H1 (cell line): Measurements from ENCODE around the gene SEC14L5. TPM values are rescaled to one million over a fixed set of nuclear protein-coding genes. Genes with fewer than 3 reads are reported as not detected.

Source experiments
- CTCF ChIA-PET: fragments of 300-600 bp; sonication (Branson Sonifier 250); formaldehyde crosslinking; loops from one replicate; lab custom pipeline; 2021; ENCODE audit not compliant: partially characterized antibody; lab: Charles Lee
- POLR2A ChIA-PET: fragments of 300-600 bp; sonication (Branson Sonifier 250); formaldehyde crosslinking; loops from one replicate; lab custom pipeline; 2021; ENCODE audit warnings: inconsistent platforms; ENCODE audit not compliant: partially characterized antibody; lab: Charles Lee
- DNase-seq, 2 experiments: peaks; one replicate each; pipeline versions ENCODE4 v3.0.0 to v3.0.0-alpha.2; 2010 to 2022; ENCODE audit warnings: low spot score in 2 of 2, low read depth in 1 of 2, mixed read lengths in 1 of 2
- FAIRE-seq: peaks from 2 replicates; lab custom pipeline; 2011; peaks lifted over from hg19 to GRCh38; lab: Jason Lieb, UNC
- H2AFZ ChIP-seq: 2 replicates; pipeline ENCODE4 v1.8.1; 2012; ENCODE audit warnings: low read length, inconsistent platforms
- H2AK5ac ChIP-seq: 2 replicates; pipeline ENCODE4 v1.6.1; 2013; ENCODE audit warnings: low read depth, low read length
- H2BK120ac ChIP-seq: replicated peaks from 2 replicates; pipeline ENCODE3; 2013; ENCODE audit warnings: low read depth, low read length, inconsistent platforms
- H2BK12ac ChIP-seq: 2 replicates; pipeline ENCODE4 v1.6.1; 2013; ENCODE audit warnings: low read depth, low read length
- H2BK15ac ChIP-seq: 2 replicates; pipeline ENCODE4 v1.6.1; 2013; ENCODE audit warnings: low read length
- H2BK20ac ChIP-seq: 2 replicates; pipeline ENCODE4 v1.6.1; 2013; ENCODE audit warnings: low read length
- H2BK5ac ChIP-seq: 2 replicates; pipeline ENCODE4 v1.6.1; 2013; ENCODE audit warnings: low read depth, low read length
- H3K14ac ChIP-seq: 2 replicates; pipeline ENCODE4 v1.6.1; 2013; ENCODE audit warnings: inconsistent platforms; ENCODE audit not compliant: insufficient read length
- H3K18ac ChIP-seq: 2 replicates; pipeline ENCODE4 v1.6.1; 2013; ENCODE audit warnings: low read length; ENCODE audit errors: extremely low read depth
- H3K23ac ChIP-seq: 2 replicates; pipeline ENCODE4 v1.6.1; 2013; ENCODE audit warnings: inconsistent platforms; ENCODE audit not compliant: insufficient read length
- H3K23me2 ChIP-seq: 2 replicates; pipeline ENCODE4 v1.6.1; 2013; ENCODE audit warnings: low read depth, low read length
- H3K27ac ChIP-seq: 2 replicates; pipeline ENCODE4 v1.6.1; 2011; ENCODE audit warnings: low read depth, low read length, inconsistent platforms
- H3K27me3 ChIP-seq, 4 experiments: replicated peaks in 1 of 4; 1 replicate in 1 of 4; 2 replicates in 3 of 4; pipeline versions ENCODE4 v1.6.1 to v1.8.1; 2011 to 2013; ENCODE audit warnings: low read length in 3 of 4, mild to moderate bottlenecking in 3 of 4, inconsistent platforms in 2 of 4, mixed read lengths in 2 of 4, moderate library complexity in 1 of 4; ENCODE audit not compliant: control insufficient read depth in 3 of 4, insufficient read depth in 3 of 4; ENCODE audit errors: extremely low read depth in 1 of 4
- H3K36me3 ChIP-seq, 4 experiments: 2 replicates each; pipeline versions ENCODE4 v1.6.1 to v1.8.1; 2011 to 2013; ENCODE audit warnings: mild to moderate bottlenecking in 4 of 4, low read length in 3 of 4, moderate library complexity in 2 of 4, control low read depth in 1 of 4, inconsistent platforms in 1 of 4; ENCODE audit not compliant: insufficient read depth in 4 of 4, control insufficient read depth in 2 of 4
- H3K4ac ChIP-seq: replicated peaks from 2 replicates; pipeline ENCODE3; 2013; ENCODE audit warnings: low read length, low read depth, mixed read lengths, inconsistent platforms; ENCODE audit not compliant: insufficient read length
- H3K4me1 ChIP-seq, 4 experiments: replicated peaks in 1 of 4; 1 replicate in 1 of 4; 2 replicates in 3 of 4; pipeline versions ENCODE4 v1.6.1 to v1.8.1; 2011 to 2013; ENCODE audit warnings: low read length in 3 of 4, inconsistent platforms in 2 of 4, mixed read lengths in 1 of 4; ENCODE audit not compliant: insufficient read depth in 4 of 4, control insufficient read depth in 3 of 4
- H3K4me2 ChIP-seq, 2 experiments: 2 replicates each; pipeline versions ENCODE4 v1.6.1 to v1.8.1; 2011 to 2013; ENCODE audit warnings: low read depth in 2 of 2, low read length in 2 of 2, control low read depth in 1 of 2, inconsistent platforms in 1 of 2, mild to moderate bottlenecking in 1 of 2; ENCODE audit not compliant: insufficient read depth in 1 of 2
- H3K4me3 ChIP-seq, 4 experiments: fragments of 200-600, 300-600 bp in 1 of 4; sonication (generic), shearing (Covaris generic), sonication (Bioruptor Twin) in 1 of 4; 2 replicates each; pipeline versions ENCODE4 v1.5.1 to v1.8.1; 2011 to 2016; ENCODE audit warnings: low read length in 4 of 4, low read depth in 3 of 4, control low read depth in 2 of 4, inconsistent platforms in 2 of 4, mild to moderate bottlenecking in 2 of 4, mixed read lengths in 1 of 4, moderate library complexity in 1 of 4; ENCODE audit not compliant: insufficient read depth in 2 of 4; ENCODE audit errors: extremely low read depth in 1 of 4
- H3K56ac ChIP-seq: replicated peaks from 2 replicates; pipeline ENCODE3; 2013; ENCODE audit warnings: low read depth, mild to moderate bottlenecking, mixed read lengths, low read length, inconsistent platforms; ENCODE audit not compliant: insufficient read length
- H3K79me1 ChIP-seq: 2 replicates; pipeline ENCODE4 v1.6.1; 2013; ENCODE audit warnings: low read depth, low read length, control low read depth
- H3K79me2 ChIP-seq, 2 experiments: 2 replicates each; pipeline versions ENCODE4 v1.6.1 to v1.8.1; 2012 to 2013; ENCODE audit warnings: low read length in 2 of 2, mild to moderate bottlenecking in 2 of 2, inconsistent platforms in 1 of 2; ENCODE audit not compliant: insufficient read depth in 2 of 2, control insufficient read depth in 1 of 2
- H3K9ac ChIP-seq, 4 experiments: replicated peaks in 1 of 4; 1 replicate in 1 of 4; 2 replicates in 3 of 4; pipeline versions ENCODE4 v1.6.1 to v1.8.1; 2011 to 2013; ENCODE audit warnings: low read depth in 3 of 4, low read length in 3 of 4, control low read depth in 2 of 4, mild to moderate bottlenecking in 2 of 4, moderate library complexity in 2 of 4, inconsistent platforms in 1 of 4; ENCODE audit errors: extremely low read depth in 1 of 4
- H3K9me3 ChIP-seq, 2 experiments: 2 replicates each; pipeline versions ENCODE4 v1.6.1 to v1.8.1; 2012 to 2013; ENCODE audit warnings: mild to moderate bottlenecking in 2 of 2, moderate library complexity in 2 of 2, control low read depth in 1 of 2, inconsistent platforms in 1 of 2, low read depth in 1 of 2, low read length in 1 of 2, mixed read lengths in 1 of 2; ENCODE audit not compliant: insufficient read depth in 2 of 2
- H4K20me1 ChIP-seq, 2 experiments: replicated peaks in 1 of 2; 2 replicates each; pipeline versions ENCODE3 to v1.8.1; 2011 to 2013; ENCODE audit warnings: inconsistent platforms in 2 of 2, low read length in 2 of 2, mild to moderate bottlenecking in 1 of 2; ENCODE audit not compliant: insufficient read depth in 2 of 2, control insufficient read depth in 1 of 2
- H4K5ac ChIP-seq: 2 replicates; pipeline ENCODE4 v1.6.1; 2013; ENCODE audit warnings: low read length, low read depth, mixed read lengths, inconsistent platforms; ENCODE audit not compliant: insufficient read length
- H4K8ac ChIP-seq: 2 replicates; pipeline ENCODE4 v1.8.0; 2013; ENCODE audit warnings: mild to moderate bottlenecking, moderate library complexity, low read length, inconsistent platforms; ENCODE audit not compliant: insufficient read depth; ENCODE audit errors: extremely low read depth
- H4K91ac ChIP-seq: replicated peaks from 2 replicates; pipeline ENCODE3; 2013; ENCODE audit warnings: low read length, mixed read lengths, inconsistent platforms; ENCODE audit not compliant: insufficient read length
- ATF2 ChIP-seq: IDR thresholded peaks from 2 replicates; pipeline ENCODE4 v1.6.1; 2012; ENCODE audit warnings: low read length, inconsistent platforms
- CEBPB ChIP-seq: IDR thresholded peaks from 2 replicates; pipeline ENCODE4 v1.6.1; 2012; ENCODE audit warnings: low read depth, low read length
- CHD2 ChIP-seq: IDR thresholded peaks from 2 replicates; pipeline ENCODE4 v1.6.1; 2012; ENCODE audit warnings: low read length, improper control_type of control experiment
- EP300 ChIP-seq, 2 experiments: IDR thresholded peaks; 1 replicate in 1 of 2; 2 replicates in 1 of 2; pipeline ENCODE4 v1.6.1; 2011 to 2012; ENCODE audit warnings: low read depth in 2 of 2, low read length in 2 of 2, mild to moderate bottlenecking in 2 of 2, borderline replicate concordance in 1 of 2, inconsistent platforms in 1 of 2, moderate library complexity in 1 of 2
- HDAC6 ChIP-seq: IDR thresholded peaks from one replicate; pipeline ENCODE4 v1.7.1; 2012; ENCODE audit warnings: low read depth, mild to moderate bottlenecking, inconsistent platforms, low read length, moderate library complexity
- MAFK ChIP-seq: IDR thresholded peaks from 2 replicates; pipeline ENCODE4 v1.6.1; 2012; ENCODE audit warnings: low read depth, mild to moderate bottlenecking, improper control_type of control experiment, low read length
- NANOG ChIP-seq: IDR thresholded peaks from 2 replicates; pipeline ENCODE4 v1.6.1; 2011; ENCODE audit warnings: low read length, low read depth, mild to moderate bottlenecking, inconsistent platforms; ENCODE audit not compliant: insufficient read depth, poor library complexity, severe bottlenecking
- RBBP5 ChIP-seq: IDR thresholded peaks from 2 replicates; pipeline ENCODE4 v1.7.1; 2012; ENCODE audit warnings: low read depth, mild to moderate bottlenecking, inconsistent platforms, low read length, moderate library complexity, borderline replicate concordance
- SP1 ChIP-seq: IDR thresholded peaks from 2 replicates; pipeline ENCODE4 v1.6.1; 2011; ENCODE audit warnings: low read depth, low read length
- TBP ChIP-seq: IDR thresholded peaks from 2 replicates; pipeline ENCODE4 v1.6.1; 2011; ENCODE audit warnings: low read depth, low read length, improper control_type of control experiment
- TEAD4 ChIP-seq: IDR thresholded peaks from 2 replicates; pipeline ENCODE4 v1.6.1; 2012; ENCODE audit warnings: low read depth, low read length, inconsistent platforms, mixed read lengths
- ZNF274 ChIP-seq: IDR thresholded peaks from 2 replicates; pipeline ENCODE4 v1.7.0; 2012; ENCODE audit warnings: low read length, borderline replicate concordance; ENCODE audit errors: extremely low read depth
- WGBS, 2 experiments: shearing (Covaris generic) in 1 of 2; methylation state at CpG; one replicate each; pipeline versions ENCODE4 v1.1.6 to v1.1.7; 2013 to 2015; ENCODE audit warnings: low lambda C conversion rate in 2 of 2, mixed read lengths in 2 of 2, inconsistent platforms in 1 of 2, low coverage in 1 of 2, missing lambda C conversion rate in 1 of 2; ENCODE audit not compliant: insufficient replicate concordance in 2 of 2, insufficient coverage in 1 of 2, insufficient read length in 1 of 2; ENCODE audit errors: extremely low coverage in 1 of 2, missing lambda C conversion rate in 1 of 2; 5-methylcytosine and 5-hydroxymethylcytosine counted together
- polyA plus RNA-seq, 7 experiments: library from polyadenylated mRNA; depleted of rRNA in 3 of 7; stranded (reverse) in 5 of 7; unstranded in 2 of 7; fragments of >200 nt in 5 of 7; fragments of 200-250 nt in 2 of 7; gene quantifications; 1 replicate in 5 of 7; 2 replicates in 1 of 7; 4 replicates in 1 of 7; pipeline versions ENCODE4 v1.2.1 to v1.2.3, GENCODE V29; 2011 to 2013; ENCODE audit warnings: missing spikeins in 2 of 7, mixed read lengths in 2 of 7
- total RNA-seq: library from RNA; stranded (reverse); fragmentation: NEBNext Ultra II Directional; extraction: Animal tissue kit (Norgen Biotek cat#: 25700); gene quantifications from 2 replicates; pipeline ENCODE4 v1.2.1, GENCODE V29; 2021

Gene SEC14L5
- total and polyA plus RNA-seq, 2 of the 8 experiments (the other 6 are each of a cell fraction or from before 2014, with no cell fraction given), result 1.9 to 3.0 TPM

DNA sequence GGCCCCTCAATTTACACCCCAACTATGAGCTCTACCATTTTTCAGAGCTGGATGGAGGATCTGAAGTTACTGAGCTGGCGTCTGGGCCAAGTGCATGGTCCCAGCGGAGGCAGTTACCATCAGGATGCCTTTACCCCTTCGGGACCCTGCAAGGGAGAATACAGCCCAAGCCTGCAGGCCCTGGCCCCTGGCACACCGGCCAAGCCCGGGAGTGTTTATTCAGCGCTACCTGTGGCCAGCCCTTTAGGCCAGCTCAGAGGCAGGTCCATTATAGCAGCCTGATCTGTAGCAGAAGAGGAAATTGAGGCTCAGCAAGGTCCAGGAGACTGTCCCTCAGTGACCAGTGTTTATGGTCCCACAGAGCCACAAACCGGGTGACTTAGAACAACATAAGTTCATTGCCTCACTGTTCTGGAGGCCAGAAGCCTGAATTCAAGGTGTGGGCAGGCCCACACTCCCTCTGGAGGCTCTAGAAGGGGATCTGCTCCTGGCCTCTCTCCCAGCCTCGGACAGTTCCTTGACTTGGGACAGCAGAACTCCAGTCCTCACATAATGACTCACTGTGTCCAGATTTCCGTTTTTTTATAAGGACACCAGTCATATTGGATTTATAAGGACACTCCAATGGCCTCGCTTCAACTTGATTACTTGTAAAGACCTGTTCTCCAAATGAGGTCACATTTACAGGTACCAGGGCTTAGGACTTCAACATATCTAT lies 8.8 kb downstream of the SEC14L5 start:
- Histone ChIP-seq H4K8ac (no peak overlapping the region; the same call in 1 of the 2 replicates), H2AFZ (no peak overlapping the region), H3K27ac (no peak overlapping the region), H3K9me3 (no peaks in the 10 kb centered on the region), H3K14ac (no peak overlapping the region), H4K20me1 (no peaks in the 10 kb centered on the region), H3K4ac (no peak overlapping the region), H4K91ac (no peak overlapping the region), H3K4me1 (peaks cover 12 to 23% (median 18%) of the 10 kb centered on the region in 4 experiments), H2BK5ac (no peak overlapping the region), H2BK20ac (no peak overlapping the region), H3K4me2 (no peak overlapping the region), H2AK5ac (no peak overlapping the region), H3K18ac (no peak overlapping the region; the same call in 1 of the 2 replicates), H3K23ac (no peak overlapping the region), H2BK15ac (no peak overlapping the region), H3K56ac (no peak overlapping the region), H3K36me3 (no peaks in the 10 kb centered on the region), H4K5ac (no peak overlapping the region), H3K23me2 (no peaks in the 10 kb centered on the region; the same call in 1 of the 2 replicates), H2BK120ac (no peak overlapping the region), H3K9ac (no peak overlapping the region), H3K79me2 (no peaks in the 10 kb centered on the region), H3K27me3 (no peaks in the 10 kb centered on the region), H3K4me3 (no peak overlapping the region), H2BK12ac (0 out of 2 replicates have a peak overlapping the region, but pooled peaks have one; percentile 50), H3K79me1 (no peaks in the 10 kb centered on the region)
- 80% methylated on average over 10 of the region's 10 CpGs; no CpG with 5 or more reads in 1 of the 2 experiments for WGBS, 2 experiments
- CTCF ChIA-PET, result no interaction called here
- POLR2A ChIA-PET, result no interaction called here
- FAIRE-seq, result no peak
- DNase-seq, result no peak
- TF ChIP-seq MAFK (no peak), RBBP5 (no peak), TBP (no peak), CEBPB (no peak), TEAD4 (no peak), EP300 (IDR thresholded peaks at IDR 0.05; ENCODE audit: borderline replicate concordance in 1 of 2, low read depth in 2 of 2, low read length in 2 of 2) (no peak), NANOG (no peak), CHD2 (no peak), SP1 (no peak), ZNF274 (no peak), ATF2 (no peak), HDAC6 (no peak)
